Posterior cingulate gyrus (tissue), 11 donors: Measurements from ENCODE around the gene TPBGL.
A peak's percentile ranks its signal among the peaks of the same experiment; 100 is the strongest.

Experiments used
- DNase-seq, 10 donors: peaks; one replicate each; pipeline versions ENCODE4 v3.0.0 to v3.0.0-alpha.2; 2020 to 2021; ENCODE audit warnings: mixed read lengths in 3 of 10
- intact Hi-C: fragments of 100-400 bp; cut with DNase I; formaldehyde crosslinking; loops from one replicate; pipeline ENCODE4 v1.15.1; 2023

Gene TPBGL

DNA sequence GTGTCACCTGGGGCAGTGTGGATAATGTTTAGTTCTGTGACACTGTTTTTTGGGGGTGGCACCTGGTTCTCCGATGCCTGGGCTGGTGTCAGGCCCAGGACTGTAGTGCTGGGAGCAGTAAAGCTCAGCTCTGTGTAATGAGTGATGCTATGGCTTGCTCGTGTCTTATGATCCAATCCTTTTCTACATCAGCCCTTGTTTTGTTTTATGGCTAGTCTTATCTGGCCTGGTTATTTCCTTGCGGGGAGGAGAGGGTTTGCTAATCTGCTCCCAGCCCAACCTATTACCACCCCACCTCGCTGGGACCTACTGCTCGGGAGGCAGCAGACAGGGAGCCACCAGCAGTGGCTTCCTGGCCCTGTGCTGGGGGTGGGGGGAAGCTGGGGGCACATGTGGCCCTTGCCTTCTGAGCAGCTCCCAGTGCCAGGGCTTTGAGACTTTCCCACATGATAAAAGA, 35.0 kb upstream of the TPBGL start:
- intact Hi-C loops, result loop anchor here (1.0 to 2.0 kb wide), 2 partner anchors 61 to 183 kb away; no protein-coding TSS in a partner anchor
- DNase-seq, result peak in 1 of 10 donors; percentile 17

DNA sequence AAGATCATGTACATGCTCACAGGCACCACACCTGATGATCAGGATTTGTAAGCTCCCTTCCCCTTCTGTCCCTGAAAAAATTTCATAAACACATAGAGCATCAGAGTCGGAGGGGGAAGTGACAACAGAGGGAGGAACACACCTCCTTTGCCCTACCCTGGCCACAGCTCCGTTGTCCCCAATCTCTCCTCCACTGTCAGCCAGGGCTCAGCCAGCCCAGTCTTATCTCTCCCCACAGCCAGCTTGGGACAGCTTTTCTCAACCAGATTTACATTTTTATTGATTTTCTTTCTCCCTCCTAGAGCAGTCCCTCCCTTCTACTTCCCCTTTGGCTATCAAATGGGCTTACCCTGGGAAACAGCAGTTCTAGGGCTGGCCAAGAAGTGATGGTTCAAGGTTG, 32.1 kb upstream of the TPBGL start:
- intact Hi-C loops, result no loop called here
- DNase-seq, result peak in 1 of 10 donors; percentile 9

DNA sequence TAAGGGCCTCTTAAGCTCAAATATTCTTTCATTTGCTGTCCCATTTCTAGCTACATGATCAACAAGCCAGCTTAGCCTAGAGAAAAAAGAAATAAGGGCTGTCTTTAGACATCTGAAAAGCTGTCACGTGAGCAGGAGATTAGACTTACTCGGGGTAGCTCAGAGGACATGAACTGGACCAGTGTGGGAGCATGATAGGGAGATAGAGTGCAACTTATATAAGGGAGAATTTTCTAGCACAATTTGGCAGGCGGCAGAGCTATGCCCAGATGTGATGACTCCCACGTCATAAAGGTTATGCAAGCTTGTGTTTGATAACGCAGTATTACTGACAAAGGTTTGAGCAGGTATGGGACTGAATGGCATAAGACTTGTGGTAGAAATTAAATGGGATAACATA, 28.2 kb upstream of the TPBGL start:
- intact Hi-C loops, result no loop called here
- no peak for DNase-seq

- intact Hi-C loops, result no loop called here
- DNase-seq, result peak in 6 of 10 donors; percentile 24 to 85 (median 54)
These were observed 26.2 kb upstream of the TPBGL start for GRCh38 chr11:75214411-75214821.

- no peak for DNase-seq
- intact Hi-C loops, result no loop called here
These were observed 25.7 kb upstream of the TPBGL start for GRCh38 chr11:75214843-75215242.

GRCh38 chr11:75219869-75220268, 20.7 kb upstream of the TPBGL start:
- intact Hi-C loops, result no loop called here
- peak in 1 of 10 donors; percentile 30 for DNase-seq

DNA sequence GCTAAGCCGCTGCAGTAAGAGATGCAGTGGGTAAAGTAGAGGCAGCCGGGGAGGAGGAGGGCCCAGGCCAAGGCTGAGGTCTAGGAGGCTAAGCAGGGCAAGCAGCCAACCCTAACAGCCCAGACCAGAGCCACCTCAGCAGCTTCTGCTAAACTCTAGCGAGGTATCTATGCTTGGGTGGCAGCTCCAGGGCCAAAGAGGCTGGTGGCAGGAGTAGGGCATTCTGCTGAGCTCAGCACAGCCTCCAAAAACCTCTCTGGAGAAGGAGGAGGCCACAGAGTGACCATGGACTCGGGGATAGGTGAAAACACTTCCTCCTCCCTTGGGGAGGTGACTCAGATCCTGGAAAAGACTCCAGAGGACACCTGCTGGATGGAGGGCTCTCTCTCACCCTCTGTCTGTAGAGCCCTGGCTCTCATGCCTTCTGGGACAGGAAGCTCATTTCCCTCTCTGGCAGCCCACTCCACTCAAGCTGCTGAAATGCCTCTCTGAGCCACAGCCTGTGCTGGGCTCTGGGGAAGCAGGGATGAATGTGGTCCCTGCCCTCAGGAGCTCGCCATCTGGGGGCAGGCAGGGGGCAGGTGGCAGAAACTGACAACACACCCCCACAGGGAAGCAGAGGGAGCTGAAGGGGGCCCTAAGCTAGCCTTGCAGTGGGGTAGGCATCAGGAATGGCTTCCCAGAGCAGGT, 16.5 kb upstream of the TPBGL start:
- DNase-seq, result peak in 1 of 10 donors; percentile 44
- intact Hi-C loops, result no loop called here

DNA sequence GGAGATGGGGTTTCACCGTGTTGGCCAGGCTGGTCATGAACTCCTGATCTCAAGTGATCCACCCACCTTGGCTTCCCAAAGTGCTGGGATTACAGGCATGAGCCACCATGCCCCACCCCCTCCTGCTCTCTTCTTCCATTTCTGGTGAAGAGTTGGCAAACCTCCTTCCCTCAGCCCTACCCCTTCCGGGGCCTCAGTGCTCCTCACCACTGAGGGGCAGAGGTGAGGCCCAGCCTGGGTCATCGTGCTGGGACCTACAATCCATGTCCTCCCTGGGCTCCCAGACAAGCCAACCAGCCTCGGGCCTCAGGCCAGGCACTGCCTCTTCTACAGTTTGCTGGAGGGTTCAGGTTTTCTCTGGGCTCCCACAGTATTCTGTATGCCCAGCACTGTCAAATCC, 14.8 kb upstream of the TPBGL start:
- peak in 1 of 10 donors; percentile 40 for DNase-seq
- intact Hi-C loops, result no loop called here

- intact Hi-C loops, result no loop called here
- DNase-seq, result no peak
These were observed 11.1 kb upstream of the TPBGL start for GRCh38 chr11:75229466-75229865.

DNA sequence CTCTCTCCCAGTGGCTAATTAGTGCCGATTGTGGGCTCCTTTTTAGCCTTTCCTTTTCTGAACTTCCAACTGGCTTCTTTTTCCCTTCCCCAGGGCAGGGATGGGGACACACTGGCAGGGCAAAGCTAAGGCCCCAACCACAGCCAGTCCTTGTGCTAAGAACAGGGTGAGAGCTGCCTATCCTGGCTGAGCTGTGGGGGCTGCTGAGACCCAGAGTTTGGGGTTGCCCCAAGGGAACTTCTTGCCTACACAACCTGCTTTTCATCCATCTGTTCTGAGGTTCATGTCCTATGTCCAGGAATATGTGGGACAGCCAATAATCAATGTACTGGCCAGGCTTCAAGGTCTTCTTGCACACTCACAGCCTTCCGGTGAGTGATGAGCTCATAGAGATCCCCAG, 10.0 kb upstream of the TPBGL start:
- intact Hi-C loops, result no loop called here
- no peak for DNase-seq

DNA sequence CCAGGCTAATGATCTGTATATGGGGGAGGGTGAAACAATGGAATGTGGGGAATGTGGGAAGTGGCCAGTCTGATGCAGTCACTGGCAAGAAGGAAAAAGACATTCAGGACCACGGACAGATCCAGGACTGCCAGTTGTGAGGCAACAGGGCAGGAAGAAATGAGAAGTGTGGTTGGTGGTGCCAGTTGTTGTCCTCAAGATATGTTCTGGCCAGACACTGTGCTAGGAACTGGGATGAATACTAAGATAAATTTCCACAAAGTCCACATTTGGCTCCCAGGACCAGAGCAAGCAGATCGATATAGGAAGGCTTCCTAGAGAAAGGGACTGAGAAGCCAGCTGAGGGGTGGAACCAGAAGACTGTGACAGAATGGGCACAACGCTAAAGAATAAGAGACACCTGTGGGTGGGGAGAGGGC, 6.8 kb upstream of the TPBGL start:
- DNase-seq, result no peak
- intact Hi-C loops, result no loop called here

DNA sequence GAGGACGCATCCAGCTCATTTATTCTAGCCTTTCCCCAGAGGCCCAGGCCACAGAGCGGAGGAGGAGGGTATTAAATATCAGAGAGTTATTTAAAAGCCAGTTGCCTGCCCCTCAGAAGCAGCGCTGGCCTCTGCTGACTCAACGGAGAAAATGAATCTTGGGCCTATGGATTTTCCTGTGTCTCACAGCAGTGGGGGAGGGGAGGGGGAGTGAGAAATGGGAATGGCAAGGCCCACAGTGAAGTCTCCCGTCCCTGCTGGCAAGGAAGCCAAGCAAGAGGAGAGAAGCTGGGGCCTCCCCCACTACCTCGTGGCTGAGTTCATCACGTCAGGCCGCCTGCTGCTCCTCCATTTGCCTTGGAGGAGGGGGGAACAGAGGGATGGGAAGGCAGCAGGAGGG, 4.5 kb upstream of the TPBGL start:
- intact Hi-C loops, result no loop called here
- no peak for DNase-seq

DNA sequence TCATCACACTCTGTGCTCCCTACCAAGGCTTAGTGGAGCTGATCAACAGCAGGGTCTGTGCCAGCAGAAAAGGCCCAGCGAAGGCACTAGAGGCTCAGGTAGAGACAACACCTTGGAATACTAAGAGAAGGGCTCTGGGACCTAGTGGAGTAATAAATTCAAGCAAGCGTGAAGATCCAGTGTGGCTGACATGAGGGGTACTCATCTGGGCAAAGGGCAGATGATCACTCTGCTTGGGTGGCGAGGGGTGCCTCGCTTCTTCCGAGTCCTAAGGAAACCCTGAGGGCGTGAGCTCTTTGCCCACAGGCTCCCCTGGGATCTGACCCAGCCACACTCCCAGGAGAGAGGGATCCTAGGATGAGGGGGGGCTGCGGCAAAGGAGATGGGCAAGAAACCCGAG, 3.5 kb upstream of the TPBGL start:
- intact Hi-C loops, result no loop called here
- DNase-seq, result no peak

DNA sequence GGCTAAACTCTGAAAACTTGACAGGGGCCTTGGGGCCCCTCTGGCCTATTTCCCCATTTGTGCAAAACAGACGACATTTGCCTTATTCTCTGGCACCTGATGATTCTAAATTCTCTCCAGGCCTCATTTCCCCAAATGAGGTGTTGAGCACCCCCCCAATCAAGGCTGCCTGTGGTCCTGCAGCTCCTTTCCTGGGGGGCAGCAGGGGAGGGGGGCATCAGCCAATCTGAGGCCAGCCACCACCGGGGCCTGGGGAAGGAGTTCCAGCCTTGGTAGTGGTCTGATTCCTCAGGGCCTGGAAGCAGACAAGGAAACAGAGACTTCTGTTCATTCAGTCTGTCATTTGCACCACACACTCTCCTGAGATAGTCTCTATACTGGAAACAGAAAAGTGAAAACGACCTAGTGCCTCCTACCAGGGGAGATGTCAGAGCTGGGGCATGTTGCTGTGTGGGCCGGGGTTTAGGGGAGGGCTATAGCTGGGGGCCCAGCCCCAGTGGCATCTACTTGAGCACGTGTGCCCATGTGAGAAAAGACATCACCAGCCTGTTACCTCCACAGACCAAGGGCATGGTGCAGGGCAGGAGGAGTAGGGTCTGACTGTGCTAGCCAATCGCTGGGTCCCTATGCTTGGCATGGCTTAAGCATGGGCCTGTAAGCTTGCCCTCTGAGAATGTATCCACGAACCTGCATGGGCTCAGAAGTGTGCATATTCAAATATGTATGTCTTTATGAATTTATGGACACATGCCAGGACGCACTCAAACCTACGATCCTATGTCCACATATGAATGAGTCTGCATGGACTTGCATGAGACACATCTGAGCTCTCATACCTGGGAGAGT, 1.8 kb upstream of the TPBGL start:
- intact Hi-C loops, result no loop called here
- DNase-seq, result no peak

DNA sequence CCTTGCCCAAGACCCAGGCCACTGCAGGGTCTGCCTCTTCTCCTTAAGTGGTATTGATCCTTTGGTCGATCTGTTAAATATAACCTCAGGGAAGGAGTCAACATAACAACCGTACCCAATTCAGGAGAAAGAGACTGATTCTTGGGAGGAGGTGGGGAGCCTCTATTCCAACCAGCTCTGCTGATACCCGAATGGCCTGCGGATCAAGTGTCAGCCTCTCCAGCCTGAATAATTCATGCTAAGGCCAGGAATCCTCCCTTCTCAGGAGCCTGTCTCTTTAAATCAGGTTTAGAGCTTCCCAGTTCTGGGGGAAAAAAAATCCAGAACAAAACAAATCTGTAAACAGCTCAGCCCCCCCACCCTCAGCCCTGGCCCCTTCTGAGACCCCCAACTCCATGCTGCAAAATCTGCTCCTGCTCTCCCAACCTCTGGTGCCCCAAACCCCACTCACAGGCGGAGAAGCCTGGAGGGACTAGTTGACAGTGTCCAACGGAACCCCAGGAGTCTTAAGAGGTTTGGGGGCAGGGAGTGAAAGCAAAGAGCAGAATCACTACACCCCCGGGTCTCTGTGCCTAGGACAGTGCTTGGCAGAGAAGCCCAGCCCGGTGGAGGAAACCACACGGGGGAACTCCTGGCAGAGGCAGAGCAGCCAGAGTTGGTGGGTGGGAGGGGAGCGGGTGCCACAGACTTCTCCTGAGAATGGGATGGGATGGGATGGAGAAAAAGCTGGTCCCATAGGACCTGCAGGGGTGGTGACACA, 863 bp upstream of the TPBGL start:
- intact Hi-C loops, result no loop called here
- DNase-seq, result no peak

DNA sequence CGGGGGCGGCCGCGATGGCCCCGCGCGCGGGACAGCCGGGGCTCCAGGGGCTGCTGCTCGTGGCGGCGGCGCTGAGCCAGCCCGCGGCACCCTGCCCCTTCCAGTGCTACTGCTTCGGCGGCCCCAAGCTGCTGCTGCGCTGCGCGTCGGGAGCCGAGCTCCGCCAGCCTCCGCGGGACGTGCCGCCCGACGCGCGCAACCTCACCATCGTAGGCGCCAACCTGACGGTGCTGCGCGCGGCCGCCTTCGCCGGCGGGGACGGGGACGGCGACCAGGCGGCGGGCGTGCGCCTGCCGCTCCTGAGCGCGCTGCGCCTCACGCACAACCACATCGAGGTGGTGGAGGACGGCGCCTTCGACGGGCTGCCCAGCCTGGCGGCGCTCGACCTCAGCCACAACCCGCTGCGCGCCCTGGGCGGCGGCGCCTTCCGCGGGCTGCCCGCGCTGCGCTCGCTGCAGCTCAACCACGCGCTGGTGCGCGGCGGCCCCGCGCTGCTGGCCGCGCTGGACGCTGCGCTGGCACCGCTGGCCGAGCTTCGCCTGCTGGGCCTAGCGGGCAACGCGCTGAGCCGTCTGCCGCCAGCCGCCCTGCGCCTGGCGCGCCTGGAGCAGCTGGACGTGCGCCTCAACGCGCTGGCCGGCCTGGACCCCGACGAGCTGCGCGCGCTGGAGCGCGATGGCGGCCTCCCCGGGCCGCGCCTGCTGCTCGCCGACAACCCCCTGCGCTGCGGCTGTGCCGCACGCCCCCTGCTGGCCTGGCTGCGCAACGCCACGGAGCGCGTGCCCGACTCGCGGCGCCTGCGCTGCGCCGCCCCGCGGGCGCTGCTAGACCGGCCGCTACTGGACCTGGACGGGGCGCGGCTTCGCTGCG, 697 bp downstream of the TPBGL start:
- DNase-seq, result peak; percentile 69 to 97 (median 76)
- intact Hi-C loops, result loop anchor here (1.0 kb wide), 1 partner anchor 101 kb away; no protein-coding TSS in a partner anchor

DNA sequence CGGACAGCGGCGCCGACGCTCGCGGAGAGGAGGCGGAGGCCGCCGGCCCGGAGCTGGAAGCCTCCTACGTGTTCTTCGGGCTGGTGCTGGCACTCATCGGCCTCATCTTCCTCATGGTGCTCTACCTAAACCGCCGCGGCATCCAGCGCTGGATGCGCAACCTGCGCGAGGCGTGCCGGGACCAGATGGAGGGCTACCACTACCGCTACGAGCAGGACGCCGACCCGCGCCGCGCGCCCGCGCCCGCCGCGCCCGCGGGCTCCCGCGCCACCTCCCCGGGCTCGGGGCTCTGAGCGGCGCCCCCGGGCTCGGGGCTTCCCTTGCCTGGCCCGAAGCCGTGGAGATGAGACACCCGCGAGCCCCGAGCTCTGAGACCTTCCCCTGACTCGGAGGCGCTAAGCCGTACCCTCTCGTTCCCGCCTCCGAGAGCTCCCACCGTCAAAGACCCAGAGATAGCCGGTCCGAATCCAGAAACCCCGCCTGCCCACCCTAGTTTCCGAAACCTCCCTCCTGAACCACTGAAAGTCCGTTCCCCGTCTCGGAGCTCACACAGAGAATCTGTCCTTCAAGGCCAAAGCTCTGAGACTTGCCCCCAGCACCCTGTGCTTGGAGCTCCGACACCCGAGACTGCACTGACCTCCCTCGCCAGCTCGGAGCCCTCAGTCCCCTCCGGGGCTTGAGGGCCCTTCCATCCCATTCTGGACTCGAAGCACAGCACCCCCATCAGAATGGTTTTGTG, 1.5 kb downstream of the TPBGL start:
- DNase-seq, result peak in 1 of 10 donors; percentile 74
- intact Hi-C loops, result loop anchor here (1.0 kb wide), 1 partner anchor 102 kb away; no protein-coding TSS in a partner anchor

DNA sequence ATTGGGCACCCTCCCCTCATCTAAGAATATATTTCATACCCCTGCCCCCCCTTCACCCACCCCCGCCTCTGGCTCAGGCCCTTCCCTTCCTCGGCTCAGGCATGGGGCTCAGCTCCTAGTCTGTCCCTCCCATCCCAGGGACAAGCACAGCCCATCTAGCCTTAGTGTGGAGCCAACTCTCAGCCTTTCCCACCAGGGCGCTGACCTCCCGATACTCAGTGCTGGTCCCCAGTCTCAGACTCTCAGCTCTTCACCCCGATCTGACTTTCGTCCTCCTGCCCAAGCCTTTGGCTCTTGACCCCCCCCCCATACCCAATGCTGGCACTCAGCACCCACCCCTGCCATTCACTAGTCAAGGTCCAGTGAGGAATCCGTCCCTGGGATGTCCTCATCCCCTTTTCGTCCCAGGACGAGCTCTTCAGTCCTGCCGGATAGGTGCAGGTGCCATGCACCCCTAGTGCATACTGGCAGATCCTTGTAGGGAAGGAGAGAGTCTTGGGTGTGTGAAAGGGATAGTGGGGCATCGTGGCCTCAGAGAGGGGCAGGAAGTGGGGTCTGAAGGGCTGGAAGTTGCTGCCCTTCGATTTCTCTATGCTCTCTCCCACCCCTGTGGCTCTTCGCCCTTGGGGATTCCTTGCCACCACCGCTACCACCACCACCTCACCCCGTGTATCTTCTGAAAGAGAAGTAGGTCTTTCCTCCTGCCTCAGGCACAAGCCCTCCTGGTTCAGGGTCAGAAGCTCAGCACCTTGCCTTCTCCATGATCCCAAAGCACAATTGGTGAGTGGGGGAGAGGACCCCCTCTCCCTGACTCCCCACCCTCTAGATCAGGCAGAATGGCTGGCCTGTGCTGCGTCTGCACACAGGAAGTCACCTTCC, 2.4 kb downstream of the TPBGL start:
- intact Hi-C loops, result no loop called here
- DNase-seq, result peak in 2 of 10 donors; percentile 45 to 49
